Amygdala (tissue), 56 donors: ENCODE measurements around the gene CLIP2.
"Not testable (repeated sequence)": the region's sequence is repeated elsewhere in the genome, so short reads cannot be mapped to it uniquely, and the experiment has no call there.

Experiments used
- DNase-seq, 56 donors: peaks; one replicate each; lab custom pipeline; 2025; lab: John Stamatoyannopoulos, UW

CLIP2 gene

DNA sequence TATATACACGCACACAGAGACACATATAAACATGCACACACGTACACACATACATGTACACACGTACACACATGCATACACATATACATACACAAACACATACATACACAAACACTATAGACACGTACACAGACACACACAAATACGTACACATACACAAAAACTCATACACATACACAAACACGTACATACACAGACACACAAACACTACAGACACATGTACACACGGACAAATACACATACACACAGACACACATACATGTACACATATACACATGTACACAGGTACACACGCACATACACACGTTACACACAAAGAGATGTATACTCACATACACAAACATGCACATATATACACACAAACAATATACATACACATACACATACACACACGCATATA lies 129.3 kb downstream of the CLIP2 start:
- DNase-seq = no peak

DNA sequence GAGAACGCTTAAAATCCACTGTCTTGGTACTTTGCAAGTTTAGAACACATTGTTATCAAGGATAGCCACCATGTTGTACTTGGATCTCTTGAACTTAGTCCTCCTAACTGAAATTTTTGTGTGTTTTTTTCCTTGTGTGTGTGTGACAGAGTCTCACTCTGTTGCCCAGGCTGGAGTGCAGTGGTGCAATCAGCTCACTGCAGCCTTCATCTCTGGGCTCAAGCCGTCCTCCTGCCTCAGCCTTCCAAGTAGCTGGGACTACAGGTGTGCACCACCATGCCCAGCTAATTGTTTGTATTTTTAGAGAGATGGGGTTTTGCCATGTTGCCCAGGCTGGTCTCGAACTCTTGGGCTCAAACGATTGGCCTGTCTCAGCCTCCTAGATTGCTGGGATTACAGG lies 130.0 kb downstream of the CLIP2 start:
- DNase-seq = not testable (repeated sequence)

DNA sequence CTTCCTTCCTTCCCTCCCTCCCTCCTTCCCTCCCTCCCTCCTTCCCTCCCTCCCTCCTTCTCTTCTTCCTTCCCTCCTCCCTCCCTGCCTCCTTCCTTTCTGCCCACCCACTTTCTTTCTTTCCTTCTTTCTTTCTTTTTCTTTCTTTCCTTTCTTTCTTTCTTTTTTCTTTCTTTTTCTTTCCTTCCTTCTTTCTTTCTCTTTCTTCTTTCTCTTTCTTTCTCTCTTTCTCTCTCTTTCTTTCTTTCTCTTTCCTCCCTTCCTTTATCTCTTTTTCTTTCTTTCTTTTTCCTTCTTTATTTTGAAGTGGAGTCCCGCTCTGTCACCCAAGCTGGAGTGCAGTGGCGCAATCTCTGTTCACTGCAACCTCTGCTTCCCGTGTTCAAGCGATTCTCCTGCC lies 130.8 kb downstream of the CLIP2 start:
- no peak for DNase-seq

DNA sequence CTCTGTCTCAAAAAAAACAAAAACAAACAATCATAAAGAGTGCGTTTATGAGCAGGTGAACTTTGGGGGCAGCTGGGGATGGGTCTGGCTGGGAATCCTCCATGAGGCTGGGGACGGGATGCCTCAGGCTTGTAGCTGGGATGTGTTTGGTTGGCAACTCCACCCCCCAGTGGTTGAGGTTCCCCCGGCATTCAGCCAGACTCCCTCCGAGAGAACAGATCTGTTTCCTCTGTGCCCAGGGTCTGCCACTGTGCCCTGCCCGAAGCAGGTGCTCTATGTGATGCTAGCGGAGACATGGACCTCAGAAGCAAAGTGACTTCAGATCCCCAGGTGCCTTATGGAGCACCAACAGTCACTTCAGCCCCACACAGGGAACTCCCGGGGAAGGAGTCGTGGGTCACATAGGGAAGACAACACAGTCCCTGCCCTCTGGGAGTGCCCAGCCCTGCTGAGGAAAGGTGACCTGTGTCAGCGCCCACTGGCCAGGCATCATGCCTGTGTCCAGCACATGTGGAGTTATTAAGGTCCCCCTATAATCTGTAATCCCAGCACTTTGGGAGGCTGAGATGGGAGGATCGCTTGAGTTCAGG lies 135.2 kb downstream of the CLIP2 start:
- DNase-seq = no peak

DNA sequence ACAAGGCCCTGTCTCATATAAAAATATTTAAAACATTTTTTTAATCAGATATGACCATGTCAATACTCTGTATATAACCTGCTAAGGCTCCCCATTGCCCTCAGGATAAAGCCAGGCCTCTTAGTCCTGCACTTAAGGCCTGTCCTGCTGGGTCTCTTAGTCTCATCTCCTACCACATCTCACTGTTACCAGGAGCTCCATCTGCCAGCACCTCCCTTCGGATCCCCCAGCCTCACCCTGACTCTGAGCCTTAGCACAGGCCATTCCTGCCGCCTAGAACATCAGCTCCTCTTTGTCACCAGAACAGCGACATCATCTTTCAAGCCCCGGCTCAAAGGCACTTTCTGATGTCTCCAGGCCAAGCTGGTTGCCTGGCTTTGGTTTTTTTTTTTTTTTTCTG lies 138.8 kb downstream of the CLIP2 start:
- DNase-seq = no peak

DNA sequence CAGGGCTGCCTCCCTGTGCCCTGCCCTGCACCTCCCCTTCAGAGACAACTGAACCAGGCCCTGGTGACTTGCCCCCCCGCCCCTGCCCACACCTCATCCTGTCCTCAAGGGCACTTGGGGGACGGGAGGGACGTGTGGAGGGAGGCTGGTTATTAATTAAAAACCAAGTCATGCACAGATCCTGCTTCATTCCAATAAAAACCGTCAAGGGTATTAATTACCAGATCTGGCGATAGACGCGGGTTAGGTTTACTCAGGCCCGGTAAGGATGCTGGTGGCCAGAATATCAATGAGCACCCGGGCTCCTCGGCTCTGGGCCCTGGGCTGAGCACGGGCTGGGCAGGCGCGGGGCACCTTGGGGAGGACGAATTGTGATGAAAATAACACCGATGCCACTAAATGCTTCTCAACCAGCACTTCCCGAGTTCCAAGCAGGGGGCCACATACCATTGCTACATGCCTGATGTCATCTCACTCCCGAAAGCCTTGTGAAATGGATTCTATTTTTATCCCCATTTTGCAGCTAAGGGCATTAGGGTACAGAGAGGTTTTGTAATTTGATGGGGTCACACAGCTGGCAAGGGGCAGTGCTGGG lies 140.0 kb downstream of the CLIP2 start:
- peak in 1 of 56 donors; percentile 12 for DNase-seq

DNA sequence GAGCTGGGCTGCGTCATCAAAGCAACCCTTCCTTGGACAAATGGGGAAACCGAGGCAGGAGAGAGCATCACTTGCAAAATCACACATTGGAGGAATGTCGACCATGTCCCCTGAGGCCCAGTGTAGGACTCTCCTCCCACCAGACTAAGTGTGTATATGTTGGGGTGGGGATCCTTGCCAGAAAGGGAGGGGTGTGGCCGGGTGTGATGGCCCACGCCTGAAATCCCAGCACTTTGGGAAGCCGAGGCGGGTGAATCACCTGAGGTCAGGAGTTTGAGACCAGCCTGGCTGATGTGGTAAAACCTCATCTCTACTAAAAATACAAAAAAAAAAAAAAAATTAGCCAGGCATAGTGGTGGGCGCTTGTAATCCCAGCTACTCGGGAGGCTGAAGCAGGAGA lies 141.2 kb downstream of the CLIP2 start:
- DNase-seq = not testable (repeated sequence)

DNA sequence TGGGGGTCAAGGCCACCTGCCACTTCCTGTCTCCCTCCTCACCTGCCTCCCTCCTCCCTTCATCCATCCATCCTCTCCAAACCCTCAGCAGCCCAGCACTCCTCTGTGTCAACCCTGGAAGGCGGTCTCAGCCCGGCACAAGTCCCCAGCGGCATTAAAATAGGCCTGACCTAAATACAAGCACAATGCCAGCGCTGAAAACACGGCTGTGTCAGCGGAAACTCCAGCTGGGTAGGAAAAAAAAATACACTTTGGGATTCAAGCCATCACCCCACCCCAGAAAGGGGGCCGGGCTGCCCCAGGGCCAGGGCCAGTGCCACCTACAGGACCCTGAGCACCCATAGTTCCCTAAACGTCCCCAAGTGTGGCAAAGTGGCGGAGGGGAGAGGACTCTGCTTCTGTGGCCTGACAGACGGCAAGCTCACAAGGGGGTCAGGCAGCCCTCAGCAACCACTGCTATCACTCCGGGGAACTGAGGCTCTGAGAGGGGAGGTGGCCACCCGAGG lies 141.8 kb downstream of the CLIP2 start:
- DNase-seq = peak in 38 of 56 donors; percentile 6 to 69 (median 34)

DNA sequence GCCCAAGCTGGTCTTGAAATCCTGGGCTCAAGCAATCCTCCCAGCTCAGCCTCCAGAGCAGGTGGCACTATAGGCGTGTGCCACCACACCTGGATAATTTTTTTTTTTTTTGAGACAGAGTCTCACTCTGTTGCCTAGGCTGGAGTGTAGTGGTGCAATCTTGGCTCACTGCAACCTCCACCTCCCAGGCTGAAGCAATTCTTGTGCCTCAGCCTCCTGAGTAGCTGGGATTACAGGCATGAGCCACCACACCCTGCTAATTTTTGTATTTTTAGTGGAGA lies 148.0 kb downstream of the CLIP2 start:
- not testable (repeated sequence) for DNase-seq

DNA sequence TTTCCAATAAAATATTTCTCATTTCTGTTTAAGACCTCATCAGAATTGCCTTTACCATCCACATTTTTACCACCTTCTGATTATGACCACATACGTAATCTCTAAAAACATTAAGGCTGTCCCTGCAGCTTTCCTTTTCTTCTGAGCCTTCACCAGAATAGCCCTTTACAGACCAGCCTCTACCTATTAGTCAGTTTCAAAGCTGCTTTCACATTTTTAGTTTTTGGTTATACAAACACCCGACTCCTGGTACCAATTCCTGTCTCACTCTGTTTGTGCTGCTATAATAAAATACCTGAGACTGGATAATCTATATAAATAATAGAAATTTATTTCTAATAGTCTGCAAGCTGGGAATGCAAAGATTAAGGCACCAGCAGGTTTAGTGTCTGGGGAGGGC lies 149.1 kb downstream of the CLIP2 start:
- DNase-seq = no peak

DNA sequence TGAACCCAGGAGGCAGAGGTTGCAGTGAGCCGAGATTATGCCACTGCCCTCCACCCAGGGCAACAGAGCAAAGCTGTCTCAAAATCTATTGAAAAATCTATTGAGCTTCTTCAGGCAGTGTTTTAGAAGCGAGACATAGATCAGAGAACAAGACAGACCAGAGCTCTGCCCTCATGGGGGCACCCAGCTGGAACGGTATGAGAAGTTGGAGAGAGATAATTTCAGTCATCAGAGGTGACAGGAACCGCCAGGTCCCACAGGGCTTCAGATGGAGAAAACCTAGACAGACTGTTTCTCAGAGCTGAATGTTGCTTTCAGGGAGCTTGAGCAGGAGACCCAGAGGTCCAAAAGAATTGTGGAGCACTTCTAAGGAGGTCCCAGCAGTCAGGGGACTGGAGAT lies 150.3 kb downstream of the CLIP2 start:
- DNase-seq = no peak

DNA sequence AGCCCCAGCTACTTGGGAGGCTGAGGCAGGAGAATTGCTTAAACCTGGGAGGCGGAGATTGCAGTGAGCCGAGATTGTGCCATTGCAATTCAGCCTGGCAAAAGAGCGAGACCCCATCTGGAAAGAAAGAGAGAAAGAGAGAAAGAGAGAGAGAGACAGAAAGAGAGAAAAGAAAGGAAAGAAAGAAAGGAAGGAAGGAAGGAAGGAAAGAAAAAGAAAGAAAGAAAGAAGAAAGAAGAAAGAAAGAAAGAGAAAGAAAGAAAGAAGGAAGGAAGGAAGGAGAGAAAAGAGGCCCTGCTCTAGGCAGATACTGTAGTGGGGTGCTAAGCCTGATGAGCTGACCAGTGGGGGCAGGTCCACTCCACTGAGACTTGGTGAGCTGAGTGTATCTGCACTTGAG lies 150.9 kb downstream of the CLIP2 start:
- not testable (repeated sequence) for DNase-seq

DNA sequence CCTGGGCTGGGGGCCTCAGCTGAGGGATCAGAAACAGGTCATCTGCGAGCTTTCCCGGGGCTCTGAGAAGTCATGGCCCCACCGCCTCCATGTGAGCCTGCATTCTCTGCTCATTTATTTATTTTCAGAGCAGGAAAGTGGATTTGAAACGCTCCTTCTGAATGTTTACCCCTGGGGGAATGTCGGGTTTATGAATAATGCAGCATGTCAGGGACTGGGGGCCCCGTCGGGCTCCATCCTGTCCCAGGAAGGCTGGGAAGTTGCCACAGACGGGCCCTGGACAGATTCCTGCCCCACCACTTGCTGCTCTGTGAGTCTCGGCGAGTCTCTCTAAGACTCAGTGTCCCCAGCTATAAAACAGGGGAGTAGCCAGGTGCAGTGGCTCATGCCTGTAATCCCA lies 152.6 kb downstream of the CLIP2 start:
- DNase-seq = no peak

DNA sequence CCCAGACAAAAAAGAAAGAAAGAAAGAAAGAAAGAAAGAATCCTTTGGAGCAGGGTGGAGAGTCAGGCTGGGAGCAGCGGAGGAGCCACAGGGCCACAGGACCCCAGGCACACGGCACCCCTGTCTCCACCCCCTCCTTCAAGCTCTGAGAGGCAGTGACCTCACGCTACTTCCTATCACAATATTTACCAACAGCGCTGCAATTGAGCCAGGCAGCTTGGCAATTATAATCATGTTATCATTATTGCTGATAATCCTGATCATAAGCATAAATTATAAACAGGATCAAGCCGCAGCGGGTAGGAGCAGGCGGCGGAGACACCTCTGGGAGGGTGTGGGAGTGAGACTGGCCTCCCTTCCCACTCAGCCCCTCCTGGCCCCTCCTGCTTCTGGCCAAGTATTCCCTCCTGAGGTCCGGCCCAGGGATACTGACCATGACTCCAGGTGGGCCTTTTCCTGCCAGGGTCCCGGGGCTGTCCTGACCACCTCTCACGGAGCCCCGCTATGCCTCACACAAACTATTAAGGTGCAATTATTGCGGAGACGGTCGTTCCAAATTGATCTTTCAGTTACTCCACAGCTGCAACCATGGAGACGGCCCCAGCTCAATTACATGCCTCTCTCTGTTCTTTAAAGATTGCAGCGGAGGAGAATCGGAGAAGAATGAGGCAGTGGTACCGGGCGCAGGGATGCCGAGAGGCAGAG lies 154.5 kb downstream of the CLIP2 start:
- DNase-seq = peak in 2 of 56 donors; percentile 2 to 30

DNA sequence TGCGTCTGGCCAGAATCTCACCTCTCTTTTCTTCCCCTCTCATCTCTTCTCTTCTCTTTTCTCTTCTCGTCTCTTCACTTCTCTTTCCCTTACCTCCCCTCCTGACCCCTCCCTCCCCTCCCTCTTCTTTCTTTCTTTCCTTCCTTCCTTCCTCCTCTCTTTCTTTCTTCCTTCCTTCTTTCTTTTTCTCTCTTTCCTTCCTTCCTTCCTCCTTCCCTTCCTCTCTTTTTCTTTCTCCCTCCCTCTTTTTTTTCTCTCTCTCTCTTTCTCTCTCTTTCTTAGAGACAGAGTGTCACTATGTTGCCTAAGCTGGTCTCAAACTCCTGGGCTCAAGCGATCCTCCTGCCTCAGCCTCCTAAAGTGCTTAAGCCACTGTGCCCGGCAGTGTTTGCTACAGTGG lies 159.9 kb downstream of the CLIP2 start:
- DNase-seq = no peak

DNA sequence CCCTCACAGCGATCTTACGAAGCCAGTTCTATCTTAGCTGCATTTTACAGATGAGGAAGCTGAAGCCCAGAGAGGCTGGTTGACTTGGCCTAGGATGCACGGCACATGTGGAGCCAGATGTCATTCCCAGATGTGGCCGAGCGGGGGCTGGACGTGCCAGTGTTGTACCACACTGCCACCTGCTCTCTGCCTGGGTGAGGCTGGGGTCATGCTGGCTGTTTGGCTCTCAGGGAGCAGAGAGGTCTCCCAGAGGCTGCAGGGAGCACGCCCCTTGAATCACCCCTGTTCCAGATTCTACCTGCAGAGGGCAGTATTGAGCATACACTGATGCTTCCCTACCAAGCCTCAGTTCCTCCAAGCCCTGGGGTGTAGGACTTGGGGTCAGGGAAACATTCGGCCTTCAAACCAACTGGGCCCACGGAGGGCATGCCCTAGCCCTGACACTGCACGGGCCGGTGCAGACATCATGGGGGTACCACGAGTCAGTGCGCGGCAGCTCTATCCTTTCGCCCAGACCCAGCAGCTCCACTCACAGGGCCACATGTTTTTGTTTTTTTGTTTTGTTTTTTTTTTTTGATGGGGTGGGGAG lies 160.7 kb downstream of the CLIP2 start:
- DNase-seq = peak in 25 of 56 donors; percentile 7 to 68 (median 24)

DNA sequence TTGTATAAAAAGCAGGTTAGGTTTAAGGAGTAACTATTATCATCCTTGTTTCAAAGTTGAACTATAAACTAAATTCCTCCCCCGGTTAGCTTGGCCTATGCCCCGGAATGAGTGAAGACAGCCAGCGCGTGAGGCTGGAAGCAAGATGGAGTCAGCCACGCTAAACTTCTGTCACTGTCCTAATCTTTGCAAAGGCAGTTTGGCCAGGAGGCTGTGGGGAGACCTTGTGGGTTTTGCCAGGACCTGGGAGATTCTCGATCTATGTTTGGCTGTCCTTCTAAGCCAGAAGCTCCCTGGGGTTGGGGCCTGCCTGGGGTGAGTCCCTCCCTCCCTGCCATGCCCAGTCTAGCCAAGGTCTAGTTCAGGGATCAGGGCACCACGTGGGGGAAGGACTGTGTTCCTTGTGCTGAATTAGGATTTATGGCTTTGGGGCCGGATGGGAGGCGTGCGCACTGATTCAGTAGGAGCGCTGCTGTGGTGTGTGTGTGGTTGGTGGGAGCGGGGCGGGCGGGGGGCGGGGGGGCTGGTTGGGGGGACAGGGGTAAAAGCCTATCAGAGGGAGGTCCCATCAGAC lies 163.6 kb downstream of the CLIP2 start:
- peak in 8 of 56 donors; percentile 7 to 56 (median 20) for DNase-seq

DNA sequence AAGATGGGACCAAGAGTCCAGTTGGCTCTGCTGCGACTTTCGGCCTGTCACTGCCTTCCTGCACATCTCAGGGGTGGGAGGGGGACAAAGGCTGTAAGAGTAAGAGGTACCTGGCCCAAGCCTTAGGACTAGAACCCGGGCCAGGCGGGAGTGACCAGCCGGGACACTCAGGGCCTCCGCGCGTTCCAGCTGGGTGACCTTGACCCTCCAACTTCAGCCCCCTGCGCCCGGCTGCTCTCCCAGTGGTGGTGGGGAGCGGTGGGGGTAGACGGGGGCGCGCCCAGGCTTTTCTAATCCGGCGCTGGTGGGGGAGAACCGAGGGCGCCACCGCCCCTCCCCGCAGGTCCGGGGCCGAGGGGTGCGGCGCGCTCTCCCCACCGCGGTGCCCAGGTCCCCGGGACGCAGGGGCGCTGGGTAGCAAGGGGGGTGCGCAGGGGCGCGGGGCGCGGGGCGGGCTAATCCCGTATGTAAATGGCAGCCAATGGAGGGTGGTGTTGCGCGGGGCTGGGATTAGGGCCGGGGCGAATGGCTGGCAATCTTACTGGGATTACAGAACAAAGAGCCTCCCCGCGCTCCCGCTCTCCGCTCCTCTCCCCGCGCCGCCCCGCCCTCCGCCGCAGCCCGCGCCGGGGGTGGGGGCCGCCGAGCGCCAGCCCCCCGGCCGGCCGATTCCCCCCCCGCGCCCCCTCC lies 164.3 kb downstream of the CLIP2 start, which contains the start of gene GTF2IRD1:
Gene GTF2IRD1, plus strand, starts transcription at position 585 of the 690 bp plus-strand sequence. CDS start 54,175 bp downstream, outside the sequence.
- DNase-seq = peak in 49 of 56 donors; percentile 13 to 88 (median 56)

DNA sequence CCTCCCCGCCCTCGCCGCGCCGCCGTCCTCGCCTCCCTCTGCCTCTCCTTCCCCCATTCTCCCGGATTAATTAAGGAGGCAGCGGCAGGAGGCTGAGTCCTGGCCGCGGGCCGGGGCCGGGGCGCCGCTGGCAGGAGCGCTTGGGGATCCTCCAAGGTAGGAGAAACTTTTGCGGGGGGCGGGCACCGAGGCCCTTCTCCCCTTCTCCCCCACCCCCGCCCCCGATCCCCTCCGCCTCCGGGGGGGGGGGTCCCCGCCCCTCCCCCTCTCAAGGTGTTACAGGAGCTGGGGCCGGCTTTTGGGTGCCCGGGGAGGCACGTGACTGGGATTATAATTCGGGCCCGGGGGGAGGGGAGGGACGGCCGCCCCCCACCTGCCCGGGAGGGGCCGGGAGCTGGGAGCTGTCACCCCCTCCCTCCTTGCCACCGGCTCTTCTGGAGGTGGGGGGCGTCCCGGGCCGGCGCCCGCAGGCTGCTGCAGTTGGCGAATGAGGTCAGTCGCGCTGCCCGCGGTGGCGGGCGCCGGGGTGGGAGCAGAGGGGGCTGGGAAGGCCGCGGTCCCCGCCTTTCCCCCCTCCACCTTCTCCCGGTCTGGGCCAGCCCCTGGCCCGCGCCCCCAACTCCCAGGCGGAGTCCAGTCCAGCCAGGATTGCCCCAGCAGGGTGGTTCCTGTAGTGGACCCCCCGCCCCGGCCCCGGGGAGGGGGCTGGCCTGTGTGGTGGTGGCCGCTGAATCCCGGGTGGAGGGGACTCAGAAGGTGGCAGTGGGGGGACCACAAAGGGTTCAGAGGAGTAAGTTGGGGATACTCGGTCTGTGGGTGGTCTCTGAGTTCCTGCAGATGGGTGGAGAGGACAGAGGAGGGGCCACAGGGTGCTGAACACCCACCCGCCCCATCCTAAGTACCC lies 165.1 kb downstream of the CLIP2 start:
- DNase-seq = peak in 26 of 56 donors; percentile 29 to 84 (median 52)
